Measurements from ENCODE around the gene OR2AT4. TPM values are rescaled to one million over a fixed set of nuclear protein-coding genes. Genes with fewer than 3 reads are reported as not detected.
"Not testable (repeated sequence)": the region's sequence is repeated elsewhere in the genome, so short reads cannot be mapped to it uniquely, and the experiment has no call there.

The OR2AT4 gene
- total RNA-seq, 1 experiment from 2014 or later: not detected

DNA sequence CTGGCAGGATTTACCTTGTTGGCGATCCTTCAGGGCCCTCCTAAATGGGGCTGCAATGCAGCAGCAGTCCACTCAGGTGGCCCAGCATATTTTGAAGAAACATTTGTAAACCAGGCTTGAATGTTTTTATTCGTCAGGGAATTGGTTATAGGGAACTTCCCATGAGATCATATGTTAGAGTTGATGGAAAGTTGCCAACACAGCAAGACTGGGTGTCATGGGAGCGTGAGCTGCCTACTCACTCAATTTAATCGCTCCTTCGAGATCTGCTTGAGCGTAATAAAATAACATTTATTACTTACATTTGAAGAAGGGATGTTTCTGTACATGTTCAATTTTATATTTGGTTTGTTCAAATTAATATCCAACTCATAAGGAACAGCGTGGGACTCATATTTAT lies 19.4 kb downstream of the OR2AT4 start:
- in situ Hi-C loops (cut with HindIII; ENCODE audit: low pct_unique_long_range_greater_than_20kb, low sequenced_read_pairs): no loop called here

GRCh38 chr11:75076671-75077070 lies 20.0 kb downstream of the OR2AT4 start:
- DNase-seq (ENCODE audit: low read depth): no peak
- in situ Hi-C loops (cut with HindIII; ENCODE audit: low pct_unique_long_range_greater_than_20kb, low sequenced_read_pairs): no loop called here

More for the DNA sequence above, 19.4 kb downstream of the OR2AT4 start:
- peak; percentile 19 for DNase-seq (ENCODE audit: low read depth)

DNA sequence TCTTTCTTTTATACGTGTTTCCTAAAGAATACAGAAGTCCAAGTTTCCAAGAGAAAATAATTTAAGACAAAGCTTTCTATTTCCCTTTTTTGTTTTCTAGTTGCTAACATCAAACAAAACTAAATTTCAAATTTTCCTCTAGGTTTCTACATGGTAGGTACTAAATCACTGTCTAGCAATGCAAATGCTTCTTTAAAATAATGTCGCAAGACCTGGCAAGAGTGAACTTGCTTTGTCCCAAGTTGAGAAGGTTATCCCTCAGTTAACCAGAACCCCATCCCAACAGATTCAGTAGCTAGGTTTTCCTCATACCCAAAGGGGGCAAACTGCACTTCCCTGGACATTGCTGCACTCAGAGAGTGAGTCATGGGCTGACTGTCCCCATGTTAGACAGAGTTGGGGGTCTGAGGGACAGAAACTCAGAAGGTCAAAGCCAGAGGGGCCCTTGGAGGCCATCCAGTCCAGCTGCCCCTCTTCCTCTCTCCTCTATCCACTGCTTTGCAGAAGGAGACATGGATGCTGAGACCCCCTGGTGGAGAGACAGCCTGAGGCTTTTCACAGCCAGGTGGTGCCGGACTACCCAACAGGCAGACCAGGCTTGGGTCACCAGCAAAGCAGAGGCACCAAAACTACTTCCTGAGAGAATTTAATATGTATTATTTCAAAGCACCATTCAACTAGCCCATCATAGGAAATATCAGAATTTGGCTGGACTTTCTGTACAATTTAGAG lies 23.1 kb downstream of the OR2AT4 start:
- DNase-seq (ENCODE audit: low read depth): no peak
- in situ Hi-C loops (cut with HindIII; ENCODE audit: low pct_unique_long_range_greater_than_20kb, low sequenced_read_pairs): no loop called here

DNA sequence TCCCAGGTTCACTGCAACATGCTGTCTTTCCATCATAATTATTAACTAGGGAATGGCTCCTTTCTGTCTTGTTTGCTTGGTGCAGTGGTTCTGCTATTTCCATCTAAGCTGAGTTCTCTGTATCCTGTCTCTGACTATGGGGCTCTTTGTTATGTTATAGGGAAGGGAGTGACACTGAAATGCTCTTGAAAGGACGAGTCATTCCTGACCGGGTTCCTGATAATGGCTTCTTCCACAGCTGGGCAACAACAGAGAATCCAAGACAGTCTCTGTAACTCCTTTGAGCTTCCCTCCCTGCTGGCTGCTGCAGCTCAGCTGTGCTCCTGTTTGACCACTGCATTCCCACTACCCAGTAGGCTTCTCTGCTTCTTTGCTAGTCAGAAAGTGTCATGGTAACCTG lies 24.1 kb downstream of the OR2AT4 start:
- in situ Hi-C loops (cut with HindIII; ENCODE audit: low pct_unique_long_range_greater_than_20kb, low sequenced_read_pairs): no loop called here
- DNase-seq (ENCODE audit: low read depth): no peak

DNA sequence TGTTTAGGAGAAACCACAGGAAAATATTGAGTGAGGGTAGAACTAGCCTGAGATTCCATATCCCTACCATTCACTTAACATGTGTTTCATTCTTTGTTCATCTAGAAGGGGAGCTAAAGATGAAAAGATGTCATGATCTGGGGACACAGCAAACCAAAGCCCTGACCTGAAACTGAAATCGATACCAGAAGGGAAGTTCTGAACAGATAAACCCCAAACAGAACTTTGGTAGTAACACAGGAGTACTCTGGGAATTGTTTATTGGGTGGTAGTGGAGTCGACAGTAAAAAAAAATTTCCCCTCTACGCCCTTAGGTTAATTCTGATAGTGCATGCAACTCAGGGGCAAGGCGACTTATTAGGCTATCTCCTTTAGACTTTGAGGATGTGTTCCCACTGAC lies 27.2 kb downstream of the OR2AT4 start:
- in situ Hi-C loops (cut with HindIII; ENCODE audit: low pct_unique_long_range_greater_than_20kb, low sequenced_read_pairs): no loop called here
- DNase-seq (ENCODE audit: low read depth): no peak

DNA sequence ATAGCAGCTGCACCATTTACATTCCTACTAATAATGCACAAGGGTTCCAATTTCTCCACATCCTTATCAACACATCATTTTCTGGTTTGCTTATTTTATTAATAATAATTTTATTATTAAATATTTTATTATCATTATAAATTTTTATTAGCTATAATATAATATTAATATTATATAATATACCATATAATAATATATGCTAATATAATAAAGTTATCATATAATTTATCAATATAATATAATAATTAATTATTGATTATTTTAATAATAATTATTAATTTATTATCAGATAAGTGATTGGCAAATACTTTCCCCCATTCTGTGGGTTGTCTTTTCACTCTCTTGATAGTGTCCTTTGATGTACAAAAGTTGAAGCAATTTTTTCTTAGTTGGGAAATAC lies 27.7 kb downstream of the OR2AT4 start:
- in situ Hi-C loops (cut with HindIII; ENCODE audit: low pct_unique_long_range_greater_than_20kb, low sequenced_read_pairs): no loop called here
- DNase-seq (ENCODE audit: low read depth): no peak

GRCh38 chr11:75068559-75068958 lies 28.1 kb downstream of the OR2AT4 start:
- DNase-seq (ENCODE audit: low read depth): no peak
- in situ Hi-C loops (cut with HindIII; ENCODE audit: low pct_unique_long_range_greater_than_20kb, low sequenced_read_pairs): no loop called here

GRCh38 chr11:75066061-75066460 lies 30.6 kb downstream of the OR2AT4 start:
- no peak for DNase-seq (ENCODE audit: low read depth)
- in situ Hi-C loops (cut with HindIII; ENCODE audit: low pct_unique_long_range_greater_than_20kb, low sequenced_read_pairs): no loop called here

GRCh38 chr11:75063741-75064314 lies 32.8 kb downstream of the OR2AT4 start:
- in situ Hi-C loops (cut with HindIII; ENCODE audit: low pct_unique_long_range_greater_than_20kb, low sequenced_read_pairs): no loop called here
- DNase-seq (ENCODE audit: low read depth): peak; percentile 41

DNA sequence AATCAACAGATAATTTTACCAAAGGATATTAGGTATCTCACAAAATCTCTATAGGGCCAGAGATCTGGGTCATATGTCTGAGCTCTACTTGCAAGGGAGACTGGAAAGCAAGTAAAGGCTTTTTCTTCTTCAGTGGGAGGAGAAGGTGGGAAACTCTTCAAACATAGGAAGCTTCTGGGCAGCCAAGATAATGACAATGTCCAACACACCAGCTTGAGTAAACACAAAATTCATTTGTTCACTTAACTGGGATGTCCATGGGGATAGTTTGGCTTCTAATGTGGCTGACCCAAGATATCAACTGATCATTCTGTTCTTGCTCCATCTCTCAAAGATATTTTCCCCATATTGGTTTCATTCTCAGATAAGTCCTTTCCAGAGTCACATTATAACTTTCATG lies 37.4 kb downstream of the OR2AT4 start:
- in situ Hi-C loops (cut with HindIII; ENCODE audit: low pct_unique_long_range_greater_than_20kb, low sequenced_read_pairs): no loop called here
- no peak for DNase-seq (ENCODE audit: low read depth)

DNA sequence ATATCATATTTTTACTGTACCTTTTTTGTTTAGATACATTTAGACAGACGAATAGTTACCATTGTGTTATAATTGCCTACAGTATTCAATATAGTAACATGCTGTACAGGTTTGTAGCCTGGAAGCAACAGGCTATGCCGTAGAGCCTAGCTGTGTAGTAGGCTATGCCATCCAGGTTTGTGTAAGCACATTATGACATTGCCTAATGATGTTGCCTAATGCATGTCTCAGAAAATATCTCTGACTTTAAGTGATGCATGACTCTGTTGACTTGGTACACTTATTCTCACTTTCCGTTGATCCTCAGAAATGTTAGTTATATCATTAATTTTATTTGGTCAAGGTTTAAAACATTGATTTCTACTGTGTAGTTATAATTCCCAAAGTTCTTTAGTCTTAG lies 39.9 kb downstream of the OR2AT4 start:
- in situ Hi-C loops (cut with HindIII; ENCODE audit: low pct_unique_long_range_greater_than_20kb, low sequenced_read_pairs): no loop called here
- DNase-seq (ENCODE audit: low read depth): no peak

DNA sequence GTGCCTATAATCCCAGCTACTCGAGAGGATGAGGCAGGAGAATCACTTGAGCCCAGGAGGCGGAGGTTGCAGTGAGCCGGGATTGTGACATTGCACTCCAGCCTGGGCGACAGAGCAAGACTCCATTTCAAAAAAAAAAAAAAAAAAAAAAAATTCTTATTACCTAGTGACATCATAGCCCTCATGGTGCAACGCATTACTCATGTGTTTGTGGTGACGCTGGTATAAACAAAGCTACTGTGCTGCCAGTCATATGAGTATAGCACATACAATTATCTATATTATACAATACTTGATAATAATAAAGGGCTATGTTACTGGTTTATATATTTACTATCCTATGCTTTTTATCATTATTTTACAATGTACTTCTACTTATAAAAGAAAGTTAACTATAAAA lies 41.2 kb downstream of the OR2AT4 start:
- DNase-seq (ENCODE audit: low read depth): no peak
- in situ Hi-C loops (cut with HindIII; ENCODE audit: low pct_unique_long_range_greater_than_20kb, low sequenced_read_pairs): no loop called here

DNA sequence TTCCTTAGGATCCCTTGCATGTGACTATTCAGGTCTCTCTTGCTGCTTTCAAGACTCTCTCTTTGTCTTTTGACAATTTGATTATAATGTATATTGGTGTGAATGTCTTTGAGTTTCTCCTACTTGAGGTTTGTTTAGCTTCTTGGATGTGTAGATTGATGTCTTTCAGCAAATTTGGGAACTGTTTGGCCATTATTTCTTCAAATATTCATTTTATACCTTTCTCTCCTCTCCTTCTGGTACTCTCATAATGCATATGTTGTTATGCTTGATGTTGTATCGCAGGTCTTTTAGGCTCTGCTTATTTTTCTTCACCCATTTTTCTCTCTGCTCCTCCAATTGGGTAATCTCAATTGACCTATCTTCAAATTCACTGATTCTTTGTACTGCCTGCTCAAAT lies 44.2 kb downstream of the OR2AT4 start:
- in situ Hi-C loops (cut with HindIII; ENCODE audit: low pct_unique_long_range_greater_than_20kb, low sequenced_read_pairs): no loop called here

GRCh38 chr11:75051043-75051442 lies 45.6 kb downstream of the OR2AT4 start:
- no peak for DNase-seq (ENCODE audit: low read depth)
- in situ Hi-C loops (cut with HindIII; ENCODE audit: low pct_unique_long_range_greater_than_20kb, low sequenced_read_pairs): no loop called here

More for the DNA sequence above, 44.2 kb downstream of the OR2AT4 start:
- DNase-seq (ENCODE audit: low read depth): no peak

- in situ Hi-C loops (cut with HindIII; ENCODE audit: low pct_unique_long_range_greater_than_20kb, low sequenced_read_pairs): no loop called here
- no peak for DNase-seq (ENCODE audit: low read depth)
These were observed 46.2 kb downstream of the OR2AT4 start for GRCh38 chr11:75050516-75050915.

GRCh38 chr11:75049501-75050266 lies 47.0 kb downstream of the OR2AT4 start:
- DNase-seq (ENCODE audit: low read depth); in situ Hi-C loops (cut with HindIII; ENCODE audit: low pct_unique_long_range_greater_than_20kb, low sequenced_read_pairs): not testable (repeated sequence)

DNA sequence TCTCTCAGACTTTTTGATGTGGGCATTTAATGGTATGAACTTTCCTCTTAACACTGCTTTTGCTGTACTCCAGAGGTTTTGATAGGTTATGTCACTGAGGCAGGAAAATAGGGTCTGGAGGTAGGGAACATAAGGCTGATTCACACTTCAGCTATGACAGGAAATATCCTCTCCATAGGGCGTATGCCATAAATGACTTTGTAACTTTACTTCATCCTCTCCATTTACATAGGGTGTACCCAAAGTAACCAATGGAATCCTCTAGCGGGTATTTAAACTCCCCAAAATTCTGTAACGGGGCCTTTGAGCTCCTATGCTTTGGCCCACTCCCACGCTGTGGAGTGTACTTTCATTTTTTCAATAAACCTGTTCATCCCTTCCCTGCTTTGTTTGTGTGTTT lies 49.5 kb downstream of the OR2AT4 start:
- no peak for DNase-seq (ENCODE audit: low read depth)
- in situ Hi-C loops (cut with HindIII; ENCODE audit: low pct_unique_long_range_greater_than_20kb, low sequenced_read_pairs): no loop called here

DNA sequence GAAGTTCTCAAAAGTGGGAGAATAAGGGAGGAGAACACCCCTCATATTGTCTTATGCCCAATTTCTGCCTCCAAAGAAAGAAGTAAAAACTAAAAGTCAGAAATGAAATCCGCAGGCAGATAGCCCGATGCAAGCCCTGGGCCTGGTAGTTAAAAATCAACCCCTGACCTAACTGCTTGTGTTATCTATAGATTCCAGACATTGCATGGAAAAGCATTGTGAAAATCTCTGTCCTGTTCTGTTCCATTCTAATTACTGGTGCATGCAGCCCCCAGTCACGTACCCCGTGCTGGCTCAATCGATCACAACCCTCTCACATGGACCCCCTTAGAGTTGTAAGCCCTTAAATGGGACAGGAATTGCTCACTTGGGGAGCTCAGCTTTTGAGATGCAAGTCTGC lies 50.0 kb downstream of the OR2AT4 start:
- in situ Hi-C loops (cut with HindIII; ENCODE audit: low pct_unique_long_range_greater_than_20kb, low sequenced_read_pairs); DNase-seq (ENCODE audit: low read depth): not testable (repeated sequence)

GRCh38 chr11:75044381-75045170 lies 52.1 kb downstream of the OR2AT4 start:
- DNase-seq (ENCODE audit: low read depth); in situ Hi-C loops (cut with HindIII; ENCODE audit: low pct_unique_long_range_greater_than_20kb, low sequenced_read_pairs): not testable (repeated sequence)

Data from Caki2 (cell line).